K562 (cell line): ENCODE measurements around the gene ZC3H11A. TPM values are rescaled to one million over a fixed set of nuclear protein-coding genes. Genes with fewer than 3 reads are reported as not detected.

ENCODE experiments used
- ATF6 ChIP-seq: sonication (generic); formaldehyde crosslinking; IDR thresholded peaks from 2 replicates; pipeline ENCODE4 v1.4.0; 2020; ENCODE audit warnings: mild to moderate bottlenecking, missing genetic modification reagents
- ERF ChIP-seq: fragments of 450-650 bp; formaldehyde crosslinking; IDR thresholded peaks from 2 replicates; pipeline ENCODE4 v1.4.0; 2020; ENCODE audit warnings: mild to moderate bottlenecking, mixed read lengths
- HDAC6 ChIP-seq: IDR thresholded peaks from 2 replicates; pipeline ENCODE4 v1.6.1; 2012; ENCODE audit warnings: low read depth, mild to moderate bottlenecking, control low read depth, inconsistent platforms, low read length, moderate library complexity
- HSF4 ChIP-seq: fragments of 250-450 bp; sonication (Bioruptor Pico); IDR thresholded peaks from 2 replicates; pipeline ENCODE4 v2.1.2; 2022; ENCODE audit warnings: mild to moderate bottlenecking, moderate library complexity, borderline replicate concordance
- IFI16 ChIP-seq: fragments of 250-450 bp; sonication (Bioruptor Pico); IDR thresholded peaks from 2 replicates; pipeline ENCODE4 v2.1.2; 2022; ENCODE audit warnings: mild to moderate bottlenecking, inconsistent platforms
- IRF2 ChIP-seq: sonication (generic); formaldehyde crosslinking; IDR thresholded peaks from 2 replicates; pipeline ENCODE4 v1.8.1; 2022; ENCODE audit warnings: mild to moderate bottlenecking, missing genetic modification reagents
- MAFG ChIP-seq: fragments of 450-650 bp; conservative IDR thresholded peaks from 2 replicates; pipeline ENCODE4 v1.6.1; 2016; ENCODE audit warnings: missing genetic modification characterization, missing compliant biosample characterization
- PATZ1 ChIP-seq: fragments of 250-450 bp; sonication (Bioruptor Pico); IDR thresholded peaks from 2 replicates; pipeline ENCODE4 v1.5.0; 2020; ENCODE audit warnings: mild to moderate bottlenecking, borderline replicate concordance
- POLR2G ChIP-seq: fragments of 200-400 bp; formaldehyde crosslinking; IDR thresholded peaks from 2 replicates; pipeline ENCODE4 v1.6.1; 2017; ENCODE audit warnings: low read depth, mild to moderate bottlenecking, antibody characterized with exemption, low read length, moderate library complexity
- RAD51 ChIP-seq: fragments of 450-650 bp; IDR thresholded peaks from 2 replicates; pipeline ENCODE4 v1.7.1; 2016; ENCODE audit warnings: low read depth, mild to moderate bottlenecking, borderline replicate concordance
- TCF3 ChIP-seq: sonication (generic); formaldehyde crosslinking; IDR thresholded peaks from 2 replicates; pipeline ENCODE4 v1.4.0; 2020; ENCODE audit warnings: mild to moderate bottlenecking, missing genetic modification reagents
- TCFL5 ChIP-seq: fragments of 250-450 bp; sonication (Bioruptor Pico); conservative IDR thresholded peaks from 2 replicates; pipeline ENCODE4 v1.6.1; 2021; ENCODE audit warnings: mild to moderate bottlenecking, moderate library complexity, matching md5 sums
- TOE1 ChIP-seq, 2 experiments: fragments of 450-650 bp in 1 of 2; sonication (generic) in 1 of 2; formaldehyde crosslinking in 1 of 2; IDR thresholded peaks; 2 replicates each; pipeline versions ENCODE4 v1.7.1 to v1.8.0; 2016 to 2022; ENCODE audit warnings: borderline replicate concordance in 2 of 2, mild to moderate bottlenecking in 2 of 2, antibody characterized with exemption in 1 of 2, inconsistent platforms in 1 of 2, low read depth in 1 of 2, missing genetic modification reagents in 1 of 2, moderate library complexity in 1 of 2
- WHSC1 ChIP-seq: IDR thresholded peaks from one replicate; pipeline ENCODE4 v1.6.1; 2012; ENCODE audit warnings: low read length, control low read depth, inconsistent platforms
- ZBTB12 ChIP-seq: fragments of 250-450 bp; sonication (Bioruptor Pico); IDR thresholded peaks from 2 replicates; pipeline ENCODE4 v1.4.0; 2020
- ZEB2 ChIP-seq: fragments of 450-650 bp; IDR thresholded peaks from 2 replicates; pipeline ENCODE4 v1.6.1; 2016
- ZNF518B ChIP-seq: fragments of 250-450 bp; sonication (Bioruptor Pico); IDR thresholded peaks from 2 replicates; pipeline ENCODE4 v1.5.0; 2021; ENCODE audit warnings: mild to moderate bottlenecking, moderate library complexity
- ZNF589 ChIP-seq: fragments of 200-800 bp; sonication (Bioruptor generic); IDR thresholded peaks from 2 replicates; pipeline ENCODE4 v1.6.1; 2016; ENCODE audit warnings: low read depth, missing genetic modification characterization, missing compliant biosample characterization
- polyA plus RNA-seq, 8 experiments: library from polyadenylated mRNA; depleted of rRNA in 4 of 8; stranded (reverse) in 5 of 8; unstranded in 3 of 8; fragments of >200 nt; fragmentation: Nextera tagmentation in 2 of 8; fragmentation: Illumina TruSeq in 1 of 8; extraction: Ambion mirVana in 2 of 8; extraction: Trizol in 1 of 8; gene quantifications; 2 replicates each; pipeline versions ENCODE4 v1.2.1 to v1.2.3, GENCODE V29; 2011 to 2014; ENCODE audit warnings: inconsistent platforms in 1 of 8, missing spikeins in 1 of 8
- total RNA-seq, 7 experiments: library from RNA; depleted of rRNA in 6 of 7; stranded (reverse); fragments of >200 nt in 6 of 7; fragmentation: Illumina TruSeq in 2 of 7; extraction: Trizol in 2 of 7; gene quantifications; 2 replicates each; pipeline versions ENCODE4 v1.2.1 to v1.2.3, GENCODE V29; 2011 to 2021; ENCODE audit warnings: low replicate concordance in 1 of 7

ZC3H11A gene
- total and polyA plus RNA-seq, 9 of the 15 experiments (the other 6 are each of a cell fraction or from before 2014, with no cell fraction given): 34.2 to 137 (median 102) TPM

- TF ChIP-seq ZNF518B (no peak), RAD51 (peak; percentile 100), ZEB2 (no peak), POLR2G (peak; percentile 88), HDAC6 (no peak), PATZ1 (no peak; the same call in 1 of the 2 replicates), IFI16 (CRISPR knock-in tag) (no peak), TOE1 (IDR thresholded peaks at IDR 0.05; ENCODE audit: borderline replicate concordance) (peak; percentile 100), TOE1 (CRISPR knock-in tag; IDR thresholded peaks at IDR 0.05; ENCODE audit: borderline replicate concordance, low read depth) (no peak), ATF6 (CRISPR knock-in tag) (0 out of 2 replicates have a peak, but pooled peaks have one; percentile 5), MAFG (tag) (no peak), TCFL5 (CRISPR knock-in tag) (no peak), TCF3 (peak; percentile 22; the same call in 1 of the 2 replicates), HSF4 (CRISPR knock-in tag) (no peak), WHSC1 (no peak), IRF2 (CRISPR knock-in tag) (no peak), ERF (CRISPR knock-in tag) (peak; percentile 62; the same call in 1 of the 2 replicates), ZNF589 (CRISPR knock-in tag) (no peak; the same call in none of the 2 replicates), ZBTB12 (CRISPR knock-in tag) (peak; percentile 66; the same call in 1 of the 2 replicates)
Measured at GRCh38 chr1:203795441-203796235, at the start of gene ZC3H11A, which contains the start of gene ZBED6 (continued).
